ENCODE results near the gene MTG2.

- TF ChIP-seq CTCF (IDR thresholded peaks at IDR 0.05) (no peak), EP300 (IDR thresholded peaks at IDR 0.05) (no peak), POLR2A (IDR thresholded peaks at IDR 0.05) (no peak)
These were observed 28.4 kb downstream of the MTG2 start for GRCh38 chr20:62211216-62211615.

All from ovary (tissue), 3 donors.